GM19240 (cell line): ENCODE results near the gene RGS4.

Experiments used
- DNase-seq: peaks from one replicate; pipeline ENCODE4 v3.0.0; 2011; ENCODE audit warnings: low spot score; ENCODE audit not compliant: insufficient read length

RGS4 gene

DNA sequence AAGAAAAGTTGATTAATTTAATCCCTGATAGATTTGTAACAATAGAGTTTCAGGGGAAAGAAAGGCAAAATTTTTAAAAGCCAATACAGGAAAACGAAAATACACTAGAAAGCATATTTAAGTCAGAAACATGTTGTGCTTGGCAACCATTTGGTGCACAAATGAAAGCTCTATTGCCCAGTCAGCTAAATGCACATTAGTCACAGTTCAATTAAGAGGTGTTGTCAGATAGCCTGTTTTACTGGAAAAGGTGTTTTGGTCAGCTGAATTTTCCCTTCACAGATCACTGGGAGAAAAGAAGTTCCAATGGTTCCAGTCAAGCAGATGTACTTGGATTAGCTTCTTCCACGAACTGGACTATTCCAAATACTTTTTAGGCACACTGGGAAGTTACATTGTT is 25.4 kb downstream of the RGS4 start:
- DNase-seq = no peak

GRCh38 chr1:163095213-163095612 is 26.1 kb downstream of the RGS4 start:
- no peak for DNase-seq

DNA sequence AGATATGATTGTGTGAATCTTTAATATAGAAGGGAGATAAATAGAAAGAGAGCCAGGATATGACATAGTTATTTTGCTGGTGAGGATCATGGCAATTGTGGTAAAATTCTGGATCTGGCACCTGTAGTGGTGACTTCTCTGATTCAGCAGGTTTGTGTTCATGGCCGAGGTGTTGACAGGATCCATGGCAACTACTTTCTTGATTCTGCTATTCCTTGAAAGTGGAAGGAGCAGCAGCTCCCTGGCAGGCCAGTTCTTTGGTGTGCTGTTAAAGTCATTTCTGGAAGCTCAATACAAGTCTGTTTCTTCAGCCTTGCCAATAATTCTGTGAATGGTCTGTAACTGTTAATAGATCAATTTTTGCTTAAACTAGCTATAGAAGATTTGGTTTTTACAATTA is 33.4 kb downstream of the RGS4 start:
- DNase-seq = no peak

DNA sequence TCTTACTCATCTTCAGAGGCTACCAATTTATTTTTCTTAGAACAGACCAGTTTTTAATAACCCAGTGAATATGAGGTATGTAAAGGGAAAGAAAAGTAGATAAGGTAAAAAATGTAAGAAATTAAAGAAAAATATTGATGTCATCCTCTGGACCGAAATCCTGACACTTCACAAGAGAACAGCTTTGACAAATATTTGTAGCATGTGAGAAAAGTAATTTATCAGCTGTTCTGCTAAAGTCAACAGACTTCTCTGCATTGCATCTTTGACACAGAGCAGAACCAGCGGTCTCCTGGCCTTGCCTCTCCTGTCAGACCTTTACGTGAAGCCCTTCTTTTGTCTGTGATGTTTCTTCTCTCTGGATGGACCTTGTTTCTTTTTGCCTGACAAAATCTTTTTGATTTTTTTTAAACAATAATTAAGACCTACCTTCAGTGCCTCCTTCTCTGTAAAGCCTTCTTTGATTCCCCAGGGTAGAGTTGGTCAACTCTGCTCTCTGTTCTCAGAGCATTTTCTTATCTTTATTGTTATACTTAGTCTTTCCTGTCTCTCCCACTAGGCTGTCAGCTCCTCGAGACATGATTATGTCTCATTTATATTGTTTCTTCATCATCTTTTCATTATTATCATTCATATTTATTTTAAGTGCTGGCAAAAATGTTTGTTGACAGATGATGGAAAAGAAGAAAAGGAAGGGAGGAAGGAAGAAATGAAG is 35.4 kb downstream of the RGS4 start:
- no peak for DNase-seq

GRCh38 chr1:163106364-163106987 is 37.3 kb downstream of the RGS4 start:
- DNase-seq = no peak

DNA sequence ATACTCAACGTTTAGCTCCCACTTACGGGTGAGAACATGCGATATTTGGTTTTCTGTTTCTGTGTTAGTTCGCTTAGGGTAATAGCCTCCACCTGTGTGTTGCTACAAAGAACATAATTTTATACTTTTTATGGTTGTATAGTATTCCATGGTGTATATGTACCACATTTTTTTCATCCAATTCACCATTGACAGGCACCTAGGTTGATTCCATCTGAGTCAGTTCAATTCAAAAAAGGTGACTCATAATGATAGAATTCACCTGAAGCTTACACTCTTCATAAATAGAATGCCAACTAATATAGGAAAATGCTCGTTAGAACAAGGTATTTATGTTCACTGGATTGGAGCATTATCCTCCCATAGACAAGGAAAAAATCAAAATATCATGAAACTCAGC is 38.5 kb downstream of the RGS4 start:
- DNase-seq = no peak

DNA sequence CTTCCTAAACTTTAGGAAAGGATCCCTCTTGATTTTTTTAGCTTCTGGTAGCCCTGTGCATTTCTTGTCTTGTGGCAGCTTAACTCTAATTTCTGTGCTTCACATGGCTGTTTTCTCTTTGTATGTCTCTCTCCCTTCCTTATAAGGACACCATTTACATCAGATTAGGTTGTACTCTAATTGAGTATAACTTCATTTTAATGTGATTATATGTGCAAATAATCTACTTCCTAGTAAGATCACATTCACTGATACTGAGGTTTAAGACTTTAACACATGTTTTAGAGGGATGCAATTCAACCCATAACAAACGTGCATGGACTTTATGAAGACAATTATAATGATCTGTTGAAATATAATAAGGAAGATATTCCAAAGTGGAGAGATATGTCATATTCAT is 46.7 kb downstream of the RGS4 start:
- DNase-seq = no peak

DNA sequence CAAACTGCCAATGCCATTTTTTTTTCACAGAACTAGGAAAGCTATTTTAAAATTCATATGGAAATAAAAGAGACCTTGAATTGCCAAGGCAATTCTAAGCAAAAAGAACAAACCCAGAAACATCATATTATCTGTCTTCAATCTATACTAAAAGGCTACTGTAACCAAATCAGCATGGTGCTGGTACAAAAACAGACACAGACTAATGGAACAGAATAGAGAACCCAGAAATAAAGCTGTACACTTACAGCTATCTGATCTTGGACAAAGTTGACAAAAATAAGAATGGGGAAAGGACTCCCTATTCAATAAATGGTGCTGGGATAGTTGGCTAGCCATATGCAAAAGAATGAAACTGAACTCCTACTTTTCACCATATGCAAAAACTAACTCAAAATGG is 50.5 kb downstream of the RGS4 start:
- no peak for DNase-seq

DNA sequence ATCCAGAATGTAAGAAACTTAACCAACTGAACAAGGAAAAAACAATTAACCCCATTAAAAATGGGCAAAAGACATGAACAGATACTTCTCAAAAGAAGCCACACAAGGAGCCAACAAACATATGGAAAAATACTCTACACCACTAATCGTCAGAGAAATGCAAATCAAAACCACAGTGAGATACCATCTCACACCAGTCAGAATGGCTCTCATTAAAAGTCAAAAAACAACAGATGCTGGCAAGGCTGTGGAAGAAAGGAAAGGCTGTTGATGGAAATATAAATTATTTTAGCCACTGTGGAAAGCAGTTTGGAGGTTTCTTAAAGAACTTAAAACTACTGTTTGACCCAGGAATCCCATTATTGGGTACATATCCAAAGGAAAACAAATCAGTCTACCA is 51.2 kb downstream of the RGS4 start:
- DNase-seq = no peak

- DNase-seq = no peak
These were observed 55.7 kb downstream of the RGS4 start for GRCh38 chr1:163124812-163125211.
